ENCODE results near the gene NEK3.
"Not testable (repeated sequence)": the region's sequence is repeated elsewhere in the genome, so short reads cannot be mapped to it uniquely, and the experiment has no call there.

NEK3 gene

GRCh38 chr13:52159159-52159982 lies at the start of gene NEK3:
Gene NEK3, minus strand, starts transcription at chr13:52159597. Its CDS starts 3,406 bp downstream, at chr13:52156191.
- Histone ChIP-seq H3K27me3 (ENCODE audit: insufficient read depth, low read length) (no peaks in the 10 kb centered on the region), H4K20me1 (ENCODE audit: insufficient read depth, low read length) (no peaks in the 10 kb centered on the region), H2AFZ (ENCODE audit: low read length) (peak within 1 kb of the TSS; percentile 44; the same call in 1 of the 2 replicates), H3K9me2 (ENCODE audit: low read depth, low read length) (no peaks in the 10 kb centered on the region), H3K4me2 (ENCODE audit: low read length) (peak within 1 kb of the TSS; percentile 77), H3K9me3 (ENCODE audit: low read length) (no peaks in the 10 kb centered on the region), H3K9ac (ENCODE audit: low read length) (peak within 1 kb of the TSS; percentile 77), H3K79me2 (ENCODE audit: insufficient read depth, low read length) (no peaks in the 10 kb centered on the region), H3K27ac (ENCODE audit: low read depth, low read length, poor library complexity, severe bottlenecking) (no peak within 1 kb of the TSS), H3K36me3 (ENCODE audit: insufficient read depth, low read length) (no peaks in the 10 kb centered on the region), H3K4me1 (ENCODE audit: insufficient read depth, low read length, severe bottlenecking) (peaks cover 13% of the 10 kb centered on the region), H3F3A (ENCODE audit: insufficient read depth, low read length) (no peaks in the 10 kb centered on the region), H3K4me3 (ENCODE audit: low read depth, low read length, poor library complexity, severe bottlenecking) (peak within 1 kb of the TSS; percentile 78)
- no peak for TF ChIP-seq EZH2 (IDR thresholded peaks at IDR 0.05; ENCODE audit: borderline replicate concordance, low read length)
- no peak for TF ChIP-seq CTCF (IDR thresholded peaks at IDR 0.05; ENCODE audit: low read length)

GRCh38 chr13:52208384-52208783 lies 49.0 kb upstream of the NEK3 start:
- H3K9me3 ChIP-seq (ENCODE audit: low read length); H3K4me3 ChIP-seq (ENCODE audit: low read depth, low read length, poor library complexity, severe bottlenecking); H3K27me3 ChIP-seq (ENCODE audit: insufficient read depth, low read length); H3K4me2 ChIP-seq (ENCODE audit: low read length); H3K36me3 ChIP-seq (ENCODE audit: insufficient read depth, low read length); H3K9ac ChIP-seq (ENCODE audit: low read length); H3K4me1 ChIP-seq (ENCODE audit: insufficient read depth, low read length, severe bottlenecking); H4K20me1 ChIP-seq (ENCODE audit: insufficient read depth, low read length); H3K27ac ChIP-seq (ENCODE audit: low read depth, low read length, poor library complexity, severe bottlenecking); H3K9me2 ChIP-seq (ENCODE audit: low read depth, low read length); H3K79me2 ChIP-seq (ENCODE audit: insufficient read depth, low read length); H2AFZ ChIP-seq (ENCODE audit: low read length); H3F3A ChIP-seq (ENCODE audit: insufficient read depth, low read length): not testable (repeated sequence)

DNA sequence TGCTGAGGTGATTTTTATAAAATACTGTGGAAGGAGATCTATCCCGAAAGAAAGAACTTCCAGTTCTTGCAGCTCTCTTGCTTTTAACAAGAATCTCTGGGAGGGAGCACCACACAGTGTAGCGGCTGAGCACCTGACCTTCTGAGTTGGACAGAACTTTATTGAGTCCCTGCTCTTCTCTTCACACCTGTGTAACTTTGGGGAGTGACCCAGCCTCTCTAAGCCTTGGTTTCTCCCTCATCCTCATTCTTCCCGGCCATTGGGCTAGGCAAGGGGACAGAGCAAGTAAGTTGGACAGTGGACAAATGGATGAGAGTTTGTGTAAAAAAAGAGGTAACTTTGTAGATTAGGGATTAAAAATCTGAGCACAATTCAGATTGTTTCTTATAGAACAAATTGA lies 48.5 kb upstream of the NEK3 start:
- H3F3A ChIP-seq (ENCODE audit: insufficient read depth, low read length); H4K20me1 ChIP-seq (ENCODE audit: insufficient read depth, low read length); H3K79me2 ChIP-seq (ENCODE audit: insufficient read depth, low read length); H3K9ac ChIP-seq (ENCODE audit: low read length); H3K27me3 ChIP-seq (ENCODE audit: insufficient read depth, low read length); H3K36me3 ChIP-seq (ENCODE audit: insufficient read depth, low read length); H2AFZ ChIP-seq (ENCODE audit: low read length); H3K27ac ChIP-seq (ENCODE audit: low read depth, low read length, poor library complexity, severe bottlenecking); H3K4me1 ChIP-seq (ENCODE audit: insufficient read depth, low read length, severe bottlenecking); H3K9me2 ChIP-seq (ENCODE audit: low read depth, low read length); H3K4me2 ChIP-seq (ENCODE audit: low read length); H3K4me3 ChIP-seq (ENCODE audit: low read depth, low read length, poor library complexity, severe bottlenecking); H3K9me3 ChIP-seq (ENCODE audit: low read length): not testable (repeated sequence)

- H3K9me3 ChIP-seq (ENCODE audit: low read length); H3K79me2 ChIP-seq (ENCODE audit: insufficient read depth, low read length); H3K4me2 ChIP-seq (ENCODE audit: low read length); H3K27me3 ChIP-seq (ENCODE audit: insufficient read depth, low read length); H3K27ac ChIP-seq (ENCODE audit: low read depth, low read length, poor library complexity, severe bottlenecking); H3F3A ChIP-seq (ENCODE audit: insufficient read depth, low read length); H3K9ac ChIP-seq (ENCODE audit: low read length); H2AFZ ChIP-seq (ENCODE audit: low read length); H4K20me1 ChIP-seq (ENCODE audit: insufficient read depth, low read length); H3K4me1 ChIP-seq (ENCODE audit: insufficient read depth, low read length, severe bottlenecking); H3K4me3 ChIP-seq (ENCODE audit: low read depth, low read length, poor library complexity, severe bottlenecking); H3K9me2 ChIP-seq (ENCODE audit: low read depth, low read length); H3K36me3 ChIP-seq (ENCODE audit: insufficient read depth, low read length): not testable (repeated sequence)
These were observed 47.9 kb upstream of the NEK3 start for GRCh38 chr13:52207337-52207736.

GRCh38 chr13:52204546-52204945 lies 45.1 kb upstream of the NEK3 start:
- H3K9me3 ChIP-seq (ENCODE audit: low read length); H3K4me1 ChIP-seq (ENCODE audit: insufficient read depth, low read length, severe bottlenecking); H3K36me3 ChIP-seq (ENCODE audit: insufficient read depth, low read length); H3K27ac ChIP-seq (ENCODE audit: low read depth, low read length, poor library complexity, severe bottlenecking); H3K79me2 ChIP-seq (ENCODE audit: insufficient read depth, low read length); H2AFZ ChIP-seq (ENCODE audit: low read length); H3K4me3 ChIP-seq (ENCODE audit: low read depth, low read length, poor library complexity, severe bottlenecking); H3F3A ChIP-seq (ENCODE audit: insufficient read depth, low read length); H3K9me2 ChIP-seq (ENCODE audit: low read depth, low read length); H4K20me1 ChIP-seq (ENCODE audit: insufficient read depth, low read length); H3K4me2 ChIP-seq (ENCODE audit: low read length); H3K27me3 ChIP-seq (ENCODE audit: insufficient read depth, low read length); H3K9ac ChIP-seq (ENCODE audit: low read length): not testable (repeated sequence)

DNA sequence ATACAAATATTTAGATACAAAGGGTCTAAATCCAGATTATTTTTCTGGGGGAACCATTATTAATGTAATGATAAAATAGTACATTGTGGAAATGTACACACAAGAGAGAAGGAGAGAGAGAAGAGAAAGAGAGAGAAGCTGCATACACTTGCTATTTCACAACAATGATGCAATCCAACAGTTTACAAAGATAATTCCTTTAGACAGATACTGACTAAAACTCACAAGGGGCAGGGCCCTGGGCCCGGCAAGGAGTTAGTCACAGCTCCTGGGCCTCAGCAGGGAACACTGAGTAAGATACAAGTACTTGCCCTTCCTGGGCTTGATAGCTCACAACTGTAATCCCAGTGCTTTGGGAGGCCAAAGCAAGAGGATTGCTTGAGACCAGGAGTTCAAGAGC lies 44.5 kb upstream of the NEK3 start:
- H3K27ac ChIP-seq (ENCODE audit: low read depth, low read length, poor library complexity, severe bottlenecking); H3K9me2 ChIP-seq (ENCODE audit: low read depth, low read length); H2AFZ ChIP-seq (ENCODE audit: low read length); H3K4me2 ChIP-seq (ENCODE audit: low read length); H3K9me3 ChIP-seq (ENCODE audit: low read length); H3F3A ChIP-seq (ENCODE audit: insufficient read depth, low read length); H3K9ac ChIP-seq (ENCODE audit: low read length); H4K20me1 ChIP-seq (ENCODE audit: insufficient read depth, low read length); H3K36me3 ChIP-seq (ENCODE audit: insufficient read depth, low read length); H3K27me3 ChIP-seq (ENCODE audit: insufficient read depth, low read length); H3K4me1 ChIP-seq (ENCODE audit: insufficient read depth, low read length, severe bottlenecking); H3K79me2 ChIP-seq (ENCODE audit: insufficient read depth, low read length); H3K4me3 ChIP-seq (ENCODE audit: low read depth, low read length, poor library complexity, severe bottlenecking): not testable (repeated sequence)

- not testable (repeated sequence) for H3K36me3 ChIP-seq (ENCODE audit: insufficient read depth, low read length); H3K79me2 ChIP-seq (ENCODE audit: insufficient read depth, low read length); H4K20me1 ChIP-seq (ENCODE audit: insufficient read depth, low read length); H2AFZ ChIP-seq (ENCODE audit: low read length); H3K9me2 ChIP-seq (ENCODE audit: low read depth, low read length); H3K9me3 ChIP-seq (ENCODE audit: low read length); H3F3A ChIP-seq (ENCODE audit: insufficient read depth, low read length); H3K27me3 ChIP-seq (ENCODE audit: insufficient read depth, low read length); H3K4me3 ChIP-seq (ENCODE audit: low read depth, low read length, poor library complexity, severe bottlenecking); H3K4me1 ChIP-seq (ENCODE audit: insufficient read depth, low read length, severe bottlenecking); H3K4me2 ChIP-seq (ENCODE audit: low read length); H3K9ac ChIP-seq (ENCODE audit: low read length); H3K27ac ChIP-seq (ENCODE audit: low read depth, low read length, poor library complexity, severe bottlenecking)
These were observed 43.1 kb upstream of the NEK3 start for GRCh38 chr13:52202506-52202905.
